Left renal cortex interstitium (tissue), 4 donors: ENCODE data around the gene TPRX2. TPM values are rescaled to one million over a fixed set of nuclear protein-coding genes. Genes with fewer than 3 reads are reported as not detected.
"Not testable (repeated sequence)": the region's sequence is repeated elsewhere in the genome, so short reads cannot be mapped to it uniquely, and the experiment has no call there.

Experiments used
- DNase-seq, 4 donors: peaks; one replicate each; pipeline ENCODE4 v3.0.0-alpha.2; 2013; ENCODE audit warnings: low read depth in 4 of 4, low spot score in 2 of 4, missing footprints in 1 of 4
- polyA plus RNA-seq, 4 donors: library from polyadenylated mRNA; unstranded; fragments of 120-200 nt; gene quantifications; one replicate each; pipeline ENCODE4 v1.2.1, GENCODE V29; 2013; ENCODE audit not compliant: insufficient read length in 4 of 4

Gene TPRX2
- polyA plus RNA-seq, 4 donors, result not detected

GRCh38 chr19:47860602-47861297, 1.7 kb downstream of the TPRX2 start:
- no peak for DNase-seq

DNA sequence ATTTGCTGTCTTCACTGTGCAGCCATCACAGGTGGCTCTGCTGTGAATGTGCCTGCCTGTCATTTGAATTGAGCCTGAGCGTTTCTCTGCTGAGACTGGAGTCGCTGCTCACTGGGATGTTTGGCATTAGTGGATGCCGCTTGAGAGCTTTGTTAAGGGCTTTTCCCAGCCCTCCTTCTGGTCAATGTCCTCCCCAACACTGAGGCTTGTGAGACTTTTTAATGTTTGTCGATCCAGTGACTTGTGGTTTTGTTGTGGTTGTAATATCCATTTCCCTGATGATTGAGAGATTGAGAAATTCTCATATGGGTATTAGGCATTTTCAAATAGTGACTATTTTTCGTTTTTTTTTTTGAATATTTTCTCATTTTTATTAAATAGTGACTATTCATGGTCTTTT, 2.6 kb downstream of the TPRX2 start:
- DNase-seq, result no peak

GRCh38 chr19:47863514-47863936, 4.5 kb downstream of the TPRX2 start:
- DNase-seq, result peak; percentile 42 to 70 (median 51)

- DNase-seq, result no peak
Observed at GRCh38 chr19:47865166-47865565, 6.1 kb downstream of the TPRX2 start.

DNA sequence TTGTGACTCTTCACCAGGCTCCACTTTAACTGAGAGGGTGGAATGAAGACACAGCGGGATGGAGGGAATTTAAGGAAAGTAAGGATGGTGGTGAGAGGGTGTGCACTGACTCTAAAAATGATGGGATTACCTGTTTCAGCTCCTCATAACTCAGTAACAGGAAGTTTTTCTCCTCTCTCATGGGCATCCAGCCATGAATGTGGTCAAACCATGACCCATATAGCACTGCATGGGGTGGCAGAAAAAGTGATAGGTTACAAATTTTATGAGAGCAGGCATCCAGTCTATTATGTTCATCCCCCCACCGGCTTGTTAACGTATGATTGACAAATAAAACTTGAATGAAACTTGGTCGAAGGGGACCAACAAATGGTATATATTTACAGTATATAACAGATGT, 19.9 kb downstream of the TPRX2 start:
- DNase-seq, result no peak

DNA sequence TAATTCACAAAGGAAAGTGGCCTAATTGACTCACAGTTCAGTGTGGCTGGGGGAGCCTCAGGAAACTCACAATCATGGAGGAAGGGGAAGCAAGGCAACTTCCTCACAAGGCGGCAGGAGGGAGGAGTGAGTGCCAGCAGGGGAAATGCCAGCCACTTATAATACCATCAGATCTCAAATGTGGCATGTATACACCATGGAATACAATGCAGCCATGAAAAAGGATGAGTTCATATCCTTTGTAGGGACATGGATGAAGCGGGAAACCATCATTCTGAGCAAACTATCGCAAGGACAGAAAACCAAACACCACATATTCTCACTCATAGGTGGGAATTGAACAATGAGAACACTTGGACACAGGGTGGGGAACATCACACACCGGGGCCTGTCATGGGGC, 20.4 kb downstream of the TPRX2 start:
- DNase-seq, result not testable (repeated sequence)

GRCh38 chr19:47881757-47882156, 22.7 kb downstream of the TPRX2 start:
- no peak for DNase-seq

DNA sequence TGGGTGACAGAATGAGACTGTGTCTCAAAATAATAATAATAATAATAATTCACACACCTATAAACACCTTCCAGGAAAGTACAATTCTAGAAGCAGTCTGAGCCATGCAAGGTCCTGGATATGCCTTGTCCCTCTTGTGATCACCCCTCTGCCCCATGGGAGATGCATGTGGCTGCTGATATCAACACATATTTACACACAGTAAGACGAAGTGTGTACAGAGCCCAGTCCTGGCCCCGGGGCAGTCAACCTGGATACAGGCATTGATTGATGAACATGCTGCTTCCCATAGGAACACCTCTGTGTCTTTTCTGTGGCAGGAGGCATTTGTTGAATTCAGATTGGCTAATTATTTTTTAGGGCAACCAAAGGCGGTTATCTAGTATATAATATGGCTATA, 23.9 kb downstream of the TPRX2 start:
- DNase-seq, result no peak

DNA sequence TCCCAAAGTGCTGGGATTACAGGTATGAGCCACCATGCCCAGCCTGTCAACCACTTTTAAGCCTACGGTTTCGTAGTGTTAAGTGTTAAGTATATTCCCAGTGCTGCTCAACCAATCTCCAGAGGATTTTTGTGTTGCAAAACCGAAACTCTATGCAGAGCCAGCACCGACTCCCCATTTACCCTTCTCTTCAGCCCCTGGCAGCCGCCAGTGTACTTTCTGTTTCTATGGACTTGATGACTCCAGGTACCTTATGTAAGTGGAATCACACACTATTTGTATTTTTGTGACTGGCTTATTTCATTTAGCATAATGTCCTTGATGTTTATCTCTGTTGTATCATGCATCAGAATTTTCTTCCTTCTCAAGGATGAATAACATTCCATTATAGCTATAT, 26.0 kb downstream of the TPRX2 start:
- DNase-seq, result no peak

DNA sequence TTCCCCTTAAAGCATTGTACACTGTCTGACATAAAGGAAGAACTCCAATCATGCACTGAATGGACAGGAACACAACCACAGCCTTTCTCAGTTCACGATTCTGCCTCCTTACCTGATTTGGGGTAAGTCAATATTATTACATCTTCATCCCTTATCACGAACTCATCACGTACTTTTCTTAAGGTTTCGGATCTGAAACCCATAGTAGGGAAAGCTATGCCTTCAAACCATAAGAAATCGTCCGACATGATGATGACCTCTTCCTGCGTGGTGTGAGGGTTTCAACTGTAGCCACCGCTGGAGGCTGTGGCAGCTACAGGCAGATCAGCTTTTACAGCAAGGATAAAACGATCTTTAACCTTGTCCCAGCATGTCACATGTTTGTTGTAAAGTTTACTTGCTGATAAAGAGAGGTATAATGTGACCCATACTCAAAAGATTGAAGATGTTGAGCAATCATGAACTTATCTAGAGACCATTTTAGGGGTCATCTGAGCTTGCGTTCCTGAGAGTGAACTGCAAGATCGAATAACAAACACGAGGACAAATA, 27.1 kb downstream of the TPRX2 start, which contains the start of gene SULT2A1:
TSS of gene SULT2A1 (minus strand) at position 306 of the 550 bp plus-strand sequence. CDS start at position 248, 58 bp downstream.
- DNase-seq, result no peak

DNA sequence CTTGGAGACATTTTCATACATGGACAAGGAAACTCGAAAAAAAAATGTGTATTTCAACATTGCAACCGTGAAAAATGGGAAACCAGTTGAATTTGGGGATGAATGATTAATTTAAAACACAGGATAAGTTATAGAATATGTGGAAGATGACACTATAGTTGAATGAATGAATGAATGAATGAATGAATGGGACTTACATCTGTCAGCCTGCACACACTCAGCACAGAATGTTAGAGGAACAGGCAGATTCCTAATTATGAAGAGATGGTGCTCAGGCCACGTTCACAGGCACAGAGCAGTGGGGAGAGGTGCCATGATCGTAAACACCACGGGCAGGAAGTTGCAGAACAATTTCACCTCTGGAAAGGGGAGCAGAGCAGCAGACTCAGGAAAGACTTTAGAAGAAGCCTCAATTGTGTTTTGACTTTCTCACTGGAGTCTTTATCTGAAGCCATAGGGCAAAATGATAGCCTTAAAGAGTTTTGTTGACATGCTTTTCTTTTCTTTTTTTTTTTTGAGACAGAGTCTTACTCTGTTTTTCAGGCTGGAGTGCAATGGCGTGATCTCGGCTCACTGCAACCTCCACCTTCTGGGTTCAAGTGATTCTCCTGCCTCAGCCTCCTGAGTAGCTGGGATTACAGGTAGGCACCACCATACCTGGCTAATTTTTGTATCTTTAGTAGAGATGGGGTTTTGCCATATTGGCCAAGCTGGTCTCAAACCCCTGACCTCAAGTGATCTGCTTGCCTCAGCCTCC, 32.0 kb downstream of the TPRX2 start:
- DNase-seq, result no peak

DNA sequence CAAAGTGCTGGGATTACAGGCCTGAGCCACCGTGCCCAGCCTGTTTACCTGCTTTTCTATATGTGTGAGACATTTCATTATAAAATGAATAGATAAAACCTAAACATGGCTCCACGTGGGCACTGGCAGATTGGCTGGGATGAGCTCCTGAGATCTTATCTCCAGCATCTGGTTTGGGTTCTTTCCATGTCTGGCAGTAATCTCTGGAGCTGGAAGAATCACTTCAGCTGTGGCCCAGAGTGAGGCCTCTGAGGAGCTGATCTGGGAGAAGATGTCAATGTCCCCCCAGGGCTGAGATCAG, 32.5 kb downstream of the TPRX2 start:
- DNase-seq, result no peak

DNA sequence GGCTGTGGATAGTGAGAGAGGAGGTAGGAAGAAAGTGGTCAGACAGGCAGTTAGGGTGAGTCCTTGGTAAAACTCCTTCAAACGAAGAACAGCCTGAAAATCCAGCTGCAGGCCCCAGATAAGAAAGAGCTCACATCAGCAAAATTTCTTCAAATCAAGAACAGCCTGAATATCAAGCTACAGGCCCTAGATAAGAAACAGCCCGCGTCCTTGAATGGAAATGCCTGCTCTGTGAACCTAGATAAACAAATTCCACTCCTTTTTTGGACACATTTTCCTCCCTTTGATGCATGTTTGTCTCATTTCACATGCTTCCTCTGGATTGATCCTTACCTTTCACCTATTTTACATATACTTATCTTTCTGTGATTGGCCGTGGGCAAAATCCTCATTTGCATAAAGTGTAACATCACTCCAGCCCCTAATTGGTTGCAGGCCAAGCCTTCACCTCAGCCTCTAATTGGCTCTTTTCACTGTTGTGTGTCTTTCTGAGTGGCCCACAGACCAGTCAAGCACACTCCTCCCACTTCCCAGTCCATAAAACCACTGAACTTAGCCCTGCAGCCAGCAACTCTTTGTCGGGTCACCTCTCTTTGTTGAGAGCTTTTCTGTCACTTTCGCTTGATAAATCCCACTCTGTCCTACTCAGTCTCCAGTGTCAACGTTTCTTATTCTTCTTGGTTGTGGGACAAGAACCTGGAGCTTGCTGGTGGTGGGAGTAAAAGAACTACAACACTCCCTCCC, 33.1 kb downstream of the TPRX2 start:
- no peak for DNase-seq

DNA sequence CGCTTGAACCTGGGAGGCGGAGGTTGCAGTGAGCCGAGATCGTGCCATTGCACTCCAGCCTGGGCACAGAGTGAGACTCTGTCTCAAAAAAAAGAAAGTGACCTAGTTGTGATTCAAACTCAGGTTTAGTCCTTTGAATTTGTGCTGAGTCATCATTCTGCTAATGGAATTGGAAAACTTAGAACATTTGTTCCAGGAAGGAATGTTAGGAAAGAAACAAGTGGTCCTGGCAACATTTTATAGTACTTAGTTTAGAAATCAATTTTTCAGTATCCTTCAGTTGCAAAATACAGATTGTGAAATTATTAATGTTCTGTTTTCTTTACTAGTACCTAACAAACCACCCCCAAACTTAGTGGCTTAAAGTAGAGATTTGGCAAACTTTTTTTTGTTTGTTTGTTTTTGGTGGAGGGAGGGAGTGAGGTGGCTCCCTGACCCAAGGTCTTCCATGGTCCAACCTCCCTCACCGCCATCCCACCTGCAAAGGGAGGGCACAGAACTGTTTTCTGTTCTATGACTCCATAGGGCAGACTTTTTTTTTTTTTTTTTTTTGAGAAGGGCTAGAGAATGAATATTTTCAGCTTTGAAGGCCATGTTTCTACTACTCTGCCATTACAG, 36.2 kb downstream of the TPRX2 start:
- DNase-seq, result no peak

DNA sequence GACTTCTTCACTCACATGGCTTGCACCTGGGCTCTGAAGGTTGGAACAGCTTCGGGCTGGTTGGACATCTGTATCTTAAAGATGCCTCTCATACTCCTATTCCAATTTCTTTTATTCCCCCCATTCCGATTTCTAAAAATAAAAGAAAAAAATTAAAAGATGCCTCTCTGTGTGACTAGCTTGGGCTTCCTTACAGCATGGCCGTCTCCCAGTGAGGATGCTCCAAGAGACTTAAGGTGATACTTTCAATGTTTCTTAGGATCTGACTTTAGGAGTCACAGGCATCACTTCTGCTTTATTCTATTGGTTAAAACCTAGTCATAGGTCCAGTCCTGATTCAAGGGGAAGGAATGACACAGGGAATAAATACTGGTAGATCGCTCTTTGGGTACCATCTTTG, 37.0 kb downstream of the TPRX2 start:
- DNase-seq, result no peak

DNA sequence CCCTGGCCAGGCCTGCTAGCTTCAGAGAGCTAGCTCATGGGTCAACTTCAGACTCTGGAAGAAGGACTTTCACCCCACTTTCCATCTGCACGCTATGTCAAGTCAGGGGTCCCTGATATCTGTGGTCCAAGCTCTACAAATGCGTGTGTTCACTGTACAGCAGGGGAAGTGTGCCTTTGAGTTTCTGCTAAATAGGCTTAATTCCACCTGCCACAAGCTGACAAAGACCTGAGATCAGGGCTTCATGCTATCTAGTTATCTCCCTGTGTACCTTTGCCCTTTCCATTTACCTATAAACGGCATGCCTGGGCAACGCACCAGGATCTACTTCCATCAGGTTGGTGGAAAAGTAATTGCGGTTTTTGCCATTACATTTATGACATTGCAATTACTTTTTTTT, 37.7 kb downstream of the TPRX2 start:
- no peak for DNase-seq

GRCh38 chr19:47897861-47898260, 38.8 kb downstream of the TPRX2 start:
- DNase-seq, result no peak

- no peak for DNase-seq
Observed at GRCh38 chr19:47899335-47899734, 40.3 kb downstream of the TPRX2 start.

DNA sequence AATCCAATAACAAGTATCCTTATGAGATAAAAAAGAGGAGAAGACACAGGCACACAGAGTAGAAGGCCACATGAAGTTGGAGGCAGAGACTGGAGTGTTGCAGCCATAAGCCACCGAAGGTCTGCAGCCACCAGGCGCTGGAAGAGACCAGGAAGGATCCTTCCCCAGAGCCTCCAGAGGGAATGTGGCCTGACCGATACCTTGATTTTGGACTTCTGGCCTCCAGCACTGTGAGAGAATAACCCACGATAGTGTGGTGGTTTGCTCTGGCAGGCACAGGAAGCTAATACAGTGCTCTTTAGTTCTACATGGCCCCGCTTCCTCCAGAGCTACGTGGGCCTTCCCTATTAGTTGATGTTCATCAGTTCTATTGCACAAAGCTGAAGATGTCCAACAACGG, 42.3 kb downstream of the TPRX2 start:
- DNase-seq, result no peak

DNA sequence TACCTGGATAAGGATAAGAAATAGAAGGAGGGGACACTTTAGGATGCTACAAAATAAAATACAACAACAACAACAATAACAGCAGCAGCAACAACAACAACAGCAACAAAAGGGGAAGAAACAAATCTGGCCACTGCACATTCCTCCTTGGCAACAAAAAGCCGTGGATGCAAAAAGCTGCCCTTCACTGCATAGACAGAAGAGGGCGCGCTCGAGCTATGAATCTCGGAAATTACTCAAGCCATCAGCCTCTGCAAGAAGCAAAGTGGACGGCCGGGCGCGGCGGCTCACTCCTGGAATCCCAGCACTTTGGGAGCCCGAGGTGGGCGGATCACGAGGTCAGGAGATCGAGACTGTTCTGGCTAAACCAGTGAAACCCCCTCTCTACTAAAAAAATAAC, 50.3 kb downstream of the TPRX2 start:
- DNase-seq, result not testable (repeated sequence)

- not testable (repeated sequence) for DNase-seq
Observed at GRCh38 chr19:47910191-47910590, 51.2 kb downstream of the TPRX2 start.
